Endothelial cell of umbilical vein (primary cell): ENCODE measurements around the gene IRS4. TPM values are rescaled to one million over a fixed set of nuclear protein-coding genes. Genes with fewer than 3 reads are reported as not detected.

Experiments used
- BruUV-seq: library from RNA; stranded (reverse); fragments of 400-500 nt; replicated peaks from 2 replicates; lab custom pipeline; 2021; lab: Mats Ljungman, UMichigan
- CTCF ChIA-PET: fragments of 300-600, 350-600 bp; sonication (Branson Sonifier 250); formaldehyde crosslinking; loops from one replicate; lab custom pipeline; 2021; ENCODE audit warnings: antibody characterized with exemption, inconsistent platforms; lab: Charles Lee
- POLR2A ChIA-PET: fragments of 300-600, 350-600 bp; sonication (Branson Sonifier 250); formaldehyde crosslinking; loops from one replicate; lab custom pipeline; 2021; ENCODE audit warnings: antibody characterized with exemption, inconsistent platforms; lab: Charles Lee
- DNase-seq: peaks from one replicate; pipeline ENCODE4 v3.0.0-alpha.2; 2011; ENCODE audit warnings: low read depth, low spot score
- FAIRE-seq: peaks from 2 replicates; lab custom pipeline; 2011; peaks lifted over from hg19 to GRCh38; lab: Jason Lieb, UNC
- H2AFZ ChIP-seq: 2 replicates; pipeline ENCODE4 v1.6.0; 2012; ENCODE audit warnings: low read depth, low read length, control low read depth, inconsistent platforms
- H3K27ac ChIP-seq: 2 replicates; pipeline ENCODE4 v1.5.1; 2011; ENCODE audit warnings: low read depth, mild to moderate bottlenecking, control low read depth, low read length, moderate library complexity; ENCODE audit not compliant: insufficient read depth
- H3K27me3 ChIP-seq, 2 experiments: 2 replicates each; pipeline versions ENCODE4 v1.6.0 to v1.6.1; 2011; ENCODE audit warnings: low read length in 2 of 2, mixed read lengths in 1 of 2; ENCODE audit not compliant: control insufficient read depth in 2 of 2, insufficient read depth in 2 of 2
- H3K36me3 ChIP-seq, 2 experiments: 2 replicates in 1 of 2; 3 replicates in 1 of 2; pipeline ENCODE4 v1.5.1; 2011; ENCODE audit warnings: low read length in 2 of 2, mild to moderate bottlenecking in 1 of 2, moderate library complexity in 1 of 2; ENCODE audit not compliant: control insufficient read depth in 2 of 2, insufficient read depth in 2 of 2; ENCODE audit errors: extremely low read depth in 1 of 2
- H3K4me1 ChIP-seq: 3 replicates; pipeline ENCODE4 v1.5.1; 2011; ENCODE audit warnings: mild to moderate bottlenecking, low read length; ENCODE audit not compliant: control insufficient read depth, insufficient read depth; ENCODE audit errors: extremely low read depth
- H3K4me2 ChIP-seq: 2 replicates; pipeline ENCODE4 v1.6.1; 2011; ENCODE audit warnings: low read length, control low read depth, mixed read lengths; ENCODE audit not compliant: insufficient read depth
- H3K4me3 ChIP-seq, 3 experiments: fragments of 200-600 bp in 1 of 3; sonication (generic), shearing (Covaris generic) in 1 of 3; replicated peaks in 1 of 3; 2 replicates each; pipeline ENCODE4 v1.5.1; 2011 to 2016; ENCODE audit warnings: control low read depth in 3 of 3, low read length in 3 of 3, mild to moderate bottlenecking in 2 of 3, inconsistent platforms in 1 of 3, low read depth in 1 of 3, moderate library complexity in 1 of 3; ENCODE audit not compliant: insufficient read depth in 1 of 3
- H3K79me2 ChIP-seq: 2 replicates; pipeline ENCODE4 v1.6.0; 2012; ENCODE audit warnings: low read length, inconsistent platforms; ENCODE audit not compliant: control insufficient read depth, insufficient read depth
- H3K9ac ChIP-seq: replicated peaks from 2 replicates; pipeline ENCODE3; 2011; ENCODE audit warnings: low read length, control low read depth; ENCODE audit not compliant: insufficient read depth; ENCODE audit errors: extremely low read depth
- H3K9me1 ChIP-seq: replicated peaks from 3 replicates; pipeline ENCODE4 v1.6.0; 2011; ENCODE audit warnings: mild to moderate bottlenecking, low read length; ENCODE audit not compliant: control insufficient read depth, insufficient read depth; ENCODE audit errors: extremely low read depth
- H3K9me3 ChIP-seq: replicated peaks from 2 replicates; pipeline ENCODE4 v1.5.1; 2012; ENCODE audit warnings: low read length, inconsistent platforms; ENCODE audit not compliant: control insufficient read depth, insufficient read depth
- H4K20me1 ChIP-seq: replicated peaks from 2 replicates; pipeline ENCODE3; 2011; ENCODE audit warnings: mild to moderate bottlenecking, low read length; ENCODE audit not compliant: control insufficient read depth, insufficient read depth; ENCODE audit errors: extremely low read depth
- CTCF ChIP-seq, 2 donors: IDR thresholded peaks; 1 replicate in 1 of 2; 2 replicates in 1 of 2; pipeline ENCODE4 v1.5.1; 2011; ENCODE audit warnings: low read length in 2 of 2, mild to moderate bottlenecking in 2 of 2, moderate library complexity in 2 of 2, control low read depth in 1 of 2, inconsistent platforms in 1 of 2, low read depth in 1 of 2; ENCODE audit not compliant: insufficient read depth in 1 of 2; ENCODE audit errors: extremely low read depth in 1 of 2
- EZH2 ChIP-seq: IDR thresholded peaks from 2 replicates; pipeline ENCODE4 v1.6.1; 2012; ENCODE audit warnings: borderline replicate concordance, low read depth, mild to moderate bottlenecking, moderate library complexity, low read length, inconsistent platforms; ENCODE audit not compliant: severe bottlenecking
- FOS ChIP-seq: IDR thresholded peaks from 2 replicates; pipeline ENCODE4 v1.6.1; 2011; ENCODE audit warnings: mild to moderate bottlenecking, low read length, moderate library complexity, borderline replicate concordance; ENCODE audit not compliant: insufficient read depth
- GATA2 ChIP-seq: IDR thresholded peaks from 2 replicates; pipeline ENCODE4 v1.7.0; 2011; ENCODE audit warnings: low read depth, mild to moderate bottlenecking, moderate library complexity, mixed read lengths, low read length; ENCODE audit not compliant: insufficient read length, insufficient read depth
- JUN ChIP-seq: IDR thresholded peaks from 2 replicates; pipeline ENCODE4 v1.6.1; 2011; ENCODE audit warnings: borderline replicate concordance, low read depth; ENCODE audit not compliant: insufficient read length, insufficient read depth
- MAX ChIP-seq: IDR thresholded peaks from 2 replicates; pipeline ENCODE4 v1.6.1; 2011; ENCODE audit not compliant: insufficient read depth, insufficient read length
- MYC ChIP-seq: IDR thresholded peaks from one replicate; pipeline ENCODE4 v1.6.1; 2011; ENCODE audit warnings: mild to moderate bottlenecking, low read depth, low read length
- POLR2A ChIP-seq: IDR thresholded peaks from 2 replicates; pipeline ENCODE4 v1.6.1; 2012; ENCODE audit warnings: low read depth, mild to moderate bottlenecking, control low read depth, low read length
- POLR2AphosphoS5 ChIP-seq: IDR thresholded peaks from 2 replicates; pipeline ENCODE4 v1.6.1; 2012; ENCODE audit warnings: low read depth, mild to moderate bottlenecking, control low read depth, low read length, moderate library complexity; ENCODE audit not compliant: insufficient read depth
- dilution Hi-C: fragments of 300-500 bp; cut with MboI; formaldehyde crosslinking; loops from one replicate; pipeline ENCODE4 v1.15.0; 2019; ENCODE audit warnings: low sequenced_read_pairs; ENCODE audit not compliant: extremely low pct_ligation_motif_present
- intact Hi-C: fragments of 100-400 bp; cut with micrococcal nuclease; formaldehyde crosslinking; loops from one replicate; pipeline ENCODE4 v1.10.0; 2022
- polyA plus RNA-seq, 4 experiments: library from polyadenylated mRNA; depleted of rRNA in 3 of 4; stranded (reverse) in 3 of 4; unstranded in 1 of 4; fragments of >200 nt; gene quantifications; 2 replicates each; pipeline versions ENCODE4 v1.2.1 to v1.2.3, GENCODE V29; 2011 to 2012; ENCODE audit warnings: missing spikeins in 1 of 4
- total RNA-seq: library from RNA; stranded (reverse); gene quantifications from 2 replicates; pipeline ENCODE4 v1.2.3, GENCODE V29; 2021

IRS4 gene
- total and polyA plus RNA-seq, 2 donors (not counting 3 experiments of a cell fraction or from before 2014, with no cell fraction given), result 0.03 TPM; not detected in 1

- CTCF ChIA-PET, result no interaction called here
- H4K20me1 ChIP-seq, result no peaks in the 10 kb centered on the region
- H3K9me3 ChIP-seq, result no peaks in the 10 kb centered on the region
- H3K4me3 ChIP-seq, result no peak overlapping the region
- no peak for TF ChIP-seq MYC
- no peak for TF ChIP-seq POLR2A
- no peak for TF ChIP-seq EZH2
- TF ChIP-seq JUN, result no peak
- no peak for TF ChIP-seq FOS
- TF ChIP-seq MAX, result no peak
- no peak for TF ChIP-seq GATA2
- no peak for TF ChIP-seq CTCF (IDR thresholded peaks at IDR 0.05; ENCODE audit: extremely low read depth in 1 of 2, insufficient read depth in 1 of 2, low read depth in 1 of 2, low read length in 2 of 2)
- TF ChIP-seq POLR2AphosphoS5, result no peak
- intact Hi-C loops (no loop called here), dilution Hi-C loops (no loop called here)
- H3K79me2 ChIP-seq, result no peaks in the 10 kb centered on the region
- peaks cover 36 to 61% of the 10 kb centered on the region in 2 experiments for H3K27me3 ChIP-seq
- no peaks in the 10 kb centered on the region for H3K36me3 ChIP-seq
- FAIRE-seq (no peak), DNase-seq (no peak)
- H3K4me1 ChIP-seq, result peaks cover 2% of the 10 kb centered on the region
- no TSS peak for BruUV-seq
- H3K9me1 ChIP-seq, result no peaks in the 10 kb centered on the region
- no peak overlapping the region for H3K4me2 ChIP-seq
- no peak overlapping the region for H3K9ac ChIP-seq
- H3K27ac ChIP-seq, result no peak overlapping the region
- no peak overlapping the region for H2AFZ ChIP-seq
- POLR2A ChIA-PET, result no interaction called here
Measured at GRCh38 chrX:108731153-108731552, 5.2 kb downstream of the IRS4 start.
